Epithelial cell of proximal tubule (primary cell): ENCODE data around the gene PNKP. TPM values are rescaled to one million over a fixed set of nuclear protein-coding genes. Genes with fewer than 3 reads are reported as not detected.
A peak's percentile ranks its signal among the peaks of the same experiment; 100 is the strongest.

Experiments used
- DNase-seq: peaks from one replicate; pipeline ENCODE4 v3.0.0-alpha.2; 2011; ENCODE audit warnings: low read depth
- H3K4me3 ChIP-seq: 2 replicates; pipeline ENCODE4 v1.5.1; 2011; ENCODE audit warnings: low read depth, mild to moderate bottlenecking, low read length
- total RNA-seq: library from RNA; depleted of rRNA; stranded (reverse); fragments of >200 nt; gene quantifications from 2 replicates; pipeline ENCODE4 v1.2.3, GENCODE V29; 2015
- TF ChIP-seq, protein P1 (sequence below): conservative IDR thresholded peaks from 2 replicates; pipeline ENCODE4 v1.5.1; 2012; ENCODE audit warnings: low read depth, mild to moderate bottlenecking, low read length

PNKP gene
- total RNA-seq, 1 donor from 2014 or later = 71.6 TPM

GRCh38 chr19:49879243-49879963 is 12.0 kb upstream of the PNKP start:
- TF ChIP-seq, protein P1, sequence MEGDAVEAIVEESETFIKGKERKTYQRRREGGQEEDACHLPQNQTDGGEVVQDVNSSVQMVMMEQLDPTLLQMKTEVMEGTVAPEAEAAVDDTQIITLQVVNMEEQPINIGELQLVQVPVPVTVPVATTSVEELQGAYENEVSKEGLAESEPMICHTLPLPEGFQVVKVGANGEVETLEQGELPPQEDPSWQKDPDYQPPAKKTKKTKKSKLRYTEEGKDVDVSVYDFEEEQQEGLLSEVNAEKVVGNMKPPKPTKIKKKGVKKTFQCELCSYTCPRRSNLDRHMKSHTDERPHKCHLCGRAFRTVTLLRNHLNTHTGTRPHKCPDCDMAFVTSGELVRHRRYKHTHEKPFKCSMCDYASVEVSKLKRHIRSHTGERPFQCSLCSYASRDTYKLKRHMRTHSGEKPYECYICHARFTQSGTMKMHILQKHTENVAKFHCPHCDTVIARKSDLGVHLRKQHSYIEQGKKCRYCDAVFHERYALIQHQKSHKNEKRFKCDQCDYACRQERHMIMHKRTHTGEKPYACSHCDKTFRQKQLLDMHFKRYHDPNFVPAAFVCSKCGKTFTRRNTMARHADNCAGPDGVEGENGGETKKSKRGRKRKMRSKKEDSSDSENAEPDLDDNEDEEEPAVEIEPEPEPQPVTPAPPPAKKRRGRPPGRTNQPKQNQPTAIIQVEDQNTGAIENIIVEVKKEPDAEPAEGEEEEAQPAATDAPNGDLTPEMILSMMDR = no peak
- H3K4me3 ChIP-seq = no peak overlapping the region
- DNase-seq = no peak

GRCh38 chr19:49878744-49879070 is 11.3 kb upstream of the PNKP start:
- no peak for DNase-seq
- H3K4me3 ChIP-seq = peak overlapping the region; percentile 61
- TF ChIP-seq, protein P1 = no peak

GRCh38 chr19:49877879-49878743 is 10.7 kb upstream of the PNKP start:
- TF ChIP-seq, protein P1 = no peak
- peak; percentile 59 for DNase-seq

GRCh38 chr19:49877020-49877878 is 9.9 kb upstream of the PNKP start, which contains the start of the genes AKT1S1 and TBC1D17:
Gene AKT1S1, minus strand, starts transcription at chr19:49877355. Its CDS starts 4,060 bp downstream, at chr19:49873295.
Gene TBC1D17, plus strand, starts transcription at chr19:49877702. Its CDS starts 22 bp downstream, at chr19:49877724.
- TF ChIP-seq, protein P1 = no peak
- peak within 1 kb of the TSS; percentile 61 for H3K4me3 ChIP-seq
- DNase-seq = peak; percentile 98

More at GRCh38 chr19:49877879-49878743, 10.7 kb upstream of the PNKP start:
- H3K4me3 ChIP-seq = peak overlapping the region; percentile 61

DNA sequence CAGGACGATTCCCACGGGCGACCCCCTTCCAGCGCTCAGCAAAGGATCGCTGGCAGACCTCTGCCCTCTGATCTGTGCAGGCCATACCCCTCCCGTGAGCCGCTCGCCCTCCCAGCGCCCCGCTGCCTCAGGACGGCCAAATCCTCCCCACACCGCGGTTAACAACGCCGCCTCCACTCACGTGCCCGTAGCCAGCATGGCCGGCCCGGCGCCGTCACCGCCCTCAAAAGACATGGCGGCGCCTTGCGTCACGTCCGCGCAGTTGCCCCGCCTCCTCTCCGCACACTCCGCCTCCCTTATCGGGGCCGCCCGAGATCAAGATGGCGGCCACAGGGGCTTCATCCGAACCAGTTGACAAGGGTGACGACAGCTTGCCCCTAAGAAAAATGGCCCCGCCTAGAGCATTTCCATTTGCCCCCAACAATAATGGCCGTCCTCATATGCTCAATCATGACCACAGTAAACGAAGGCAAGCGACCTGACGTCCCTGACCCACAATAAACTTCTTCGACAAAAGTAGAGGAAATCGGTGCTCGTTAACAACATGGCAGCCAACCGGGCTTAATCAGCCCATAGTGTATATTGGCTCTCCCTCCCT is 9.1 kb upstream of the PNKP start:
- TF ChIP-seq, protein P1 = no peak
- DNase-seq = peak; percentile 93

DNA sequence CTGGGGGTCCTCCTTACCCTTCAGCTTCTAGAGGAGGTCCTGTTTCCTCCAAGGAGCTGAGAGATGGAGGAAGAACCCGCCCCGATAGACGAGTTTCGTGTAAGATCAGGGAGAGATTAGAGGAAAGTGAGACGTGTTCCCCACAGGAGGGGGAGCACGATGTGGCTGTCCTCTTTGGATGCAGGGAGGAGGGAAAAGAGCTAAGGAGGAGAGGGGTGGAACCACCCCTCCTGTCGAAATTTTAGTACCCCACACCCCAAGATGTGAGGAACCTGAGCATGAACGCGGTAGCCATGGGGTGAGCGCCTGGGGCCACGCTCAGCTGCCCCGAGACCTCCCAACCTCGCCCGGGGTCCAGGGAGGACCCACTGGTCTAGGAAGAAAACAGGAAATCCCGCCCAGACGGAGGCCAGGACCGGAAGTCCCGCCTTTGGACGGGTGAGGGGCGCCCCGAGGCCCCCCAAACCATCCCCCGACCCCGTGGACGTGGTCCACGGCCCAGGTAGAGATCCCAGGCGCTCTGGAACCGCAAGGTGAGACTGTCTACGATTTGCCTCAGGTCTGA is 8.6 kb upstream of the PNKP start:
- TF ChIP-seq, protein P1 = no peak
- no peak for DNase-seq
- H3K4me3 ChIP-seq = peak overlapping the region; percentile 61

More for the DNA sequence above, 9.1 kb upstream of the PNKP start:
- peak overlapping the region; percentile 61 for H3K4me3 ChIP-seq
